Measurements from ENCODE around the gene ABCB11.
"Not testable (repeated sequence)": the region's sequence is repeated elsewhere in the genome, so short reads cannot be mapped to it uniquely, and the experiment has no call there.

The ABCB11 gene

DNA sequence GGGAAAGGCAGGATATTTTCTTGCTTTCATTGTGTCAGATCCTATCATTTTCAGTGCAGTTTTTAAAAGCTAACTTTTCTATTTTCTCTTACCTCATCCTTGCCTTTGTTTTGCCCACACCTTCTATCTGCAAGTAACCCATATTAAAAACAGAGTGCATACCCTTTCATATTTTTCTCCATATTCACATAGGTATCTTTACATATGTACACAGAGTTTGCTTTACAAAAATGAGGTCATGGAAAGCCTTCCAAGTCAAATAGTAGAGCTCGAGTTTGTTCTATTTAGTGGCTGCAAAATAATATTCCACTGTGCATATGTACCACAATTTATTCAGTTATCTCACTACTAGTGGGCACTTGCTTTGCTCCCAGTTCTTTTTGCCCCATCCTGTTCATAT lies 34.3 kb upstream of the ABCB11 start:
- H3K4me3 ChIP-seq (ENCODE audit: control insufficient read depth, low read depth, low read length) = no peak overlapping the region
- no peak for DNase-seq (ENCODE audit: low read depth)
- TF ChIP-seq, protein P1, sequence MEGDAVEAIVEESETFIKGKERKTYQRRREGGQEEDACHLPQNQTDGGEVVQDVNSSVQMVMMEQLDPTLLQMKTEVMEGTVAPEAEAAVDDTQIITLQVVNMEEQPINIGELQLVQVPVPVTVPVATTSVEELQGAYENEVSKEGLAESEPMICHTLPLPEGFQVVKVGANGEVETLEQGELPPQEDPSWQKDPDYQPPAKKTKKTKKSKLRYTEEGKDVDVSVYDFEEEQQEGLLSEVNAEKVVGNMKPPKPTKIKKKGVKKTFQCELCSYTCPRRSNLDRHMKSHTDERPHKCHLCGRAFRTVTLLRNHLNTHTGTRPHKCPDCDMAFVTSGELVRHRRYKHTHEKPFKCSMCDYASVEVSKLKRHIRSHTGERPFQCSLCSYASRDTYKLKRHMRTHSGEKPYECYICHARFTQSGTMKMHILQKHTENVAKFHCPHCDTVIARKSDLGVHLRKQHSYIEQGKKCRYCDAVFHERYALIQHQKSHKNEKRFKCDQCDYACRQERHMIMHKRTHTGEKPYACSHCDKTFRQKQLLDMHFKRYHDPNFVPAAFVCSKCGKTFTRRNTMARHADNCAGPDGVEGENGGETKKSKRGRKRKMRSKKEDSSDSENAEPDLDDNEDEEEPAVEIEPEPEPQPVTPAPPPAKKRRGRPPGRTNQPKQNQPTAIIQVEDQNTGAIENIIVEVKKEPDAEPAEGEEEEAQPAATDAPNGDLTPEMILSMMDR (conservative IDR thresholded peaks at IDR 0.05; ENCODE audit: control insufficient read depth, insufficient read depth, low read depth, low read length) = no peak

DNA sequence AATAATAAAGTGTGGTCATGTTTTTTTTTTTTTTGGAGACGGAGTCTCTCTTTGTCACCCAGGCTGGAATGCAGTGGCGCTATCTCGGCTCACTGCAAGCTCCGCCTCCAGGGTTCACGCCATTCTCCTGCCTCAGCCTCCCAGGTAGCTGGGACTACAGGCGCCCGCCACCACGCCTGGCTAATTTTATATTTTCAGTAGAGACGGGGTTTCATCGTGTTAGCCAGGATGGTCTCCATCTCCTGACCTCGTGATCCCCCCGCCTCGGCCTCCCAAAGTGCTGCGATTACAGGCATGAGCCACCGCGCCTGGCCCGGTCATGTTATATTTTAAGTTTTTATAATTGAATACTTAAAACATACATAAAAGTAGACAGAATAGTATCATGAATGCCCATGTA lies 33.1 kb upstream of the ABCB11 start:
- H3K4me3 ChIP-seq (ENCODE audit: control insufficient read depth, low read depth, low read length); DNase-seq (ENCODE audit: low read depth): not testable (repeated sequence)

DNA sequence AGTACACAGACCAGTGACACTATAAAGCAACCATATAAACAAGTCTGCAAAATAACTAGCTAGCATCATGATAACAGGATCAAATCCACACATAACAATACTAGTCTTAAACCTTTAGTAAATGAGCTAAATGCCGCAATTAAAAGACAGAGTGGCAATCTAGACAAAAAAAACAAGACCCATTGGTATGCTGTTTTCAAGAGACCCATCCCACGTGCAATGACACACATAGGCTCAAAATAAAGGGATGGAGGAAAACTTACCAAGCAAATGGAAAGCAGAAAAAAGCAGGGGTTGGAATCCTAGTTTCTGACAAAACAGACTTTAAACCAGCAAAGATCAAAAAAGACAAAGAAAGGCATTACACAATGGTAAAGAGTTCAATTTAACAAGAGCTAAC lies 23.5 kb upstream of the ABCB11 start:
- not testable (repeated sequence) for DNase-seq (ENCODE audit: low read depth); H3K4me3 ChIP-seq (ENCODE audit: control insufficient read depth, low read depth, low read length)

DNA sequence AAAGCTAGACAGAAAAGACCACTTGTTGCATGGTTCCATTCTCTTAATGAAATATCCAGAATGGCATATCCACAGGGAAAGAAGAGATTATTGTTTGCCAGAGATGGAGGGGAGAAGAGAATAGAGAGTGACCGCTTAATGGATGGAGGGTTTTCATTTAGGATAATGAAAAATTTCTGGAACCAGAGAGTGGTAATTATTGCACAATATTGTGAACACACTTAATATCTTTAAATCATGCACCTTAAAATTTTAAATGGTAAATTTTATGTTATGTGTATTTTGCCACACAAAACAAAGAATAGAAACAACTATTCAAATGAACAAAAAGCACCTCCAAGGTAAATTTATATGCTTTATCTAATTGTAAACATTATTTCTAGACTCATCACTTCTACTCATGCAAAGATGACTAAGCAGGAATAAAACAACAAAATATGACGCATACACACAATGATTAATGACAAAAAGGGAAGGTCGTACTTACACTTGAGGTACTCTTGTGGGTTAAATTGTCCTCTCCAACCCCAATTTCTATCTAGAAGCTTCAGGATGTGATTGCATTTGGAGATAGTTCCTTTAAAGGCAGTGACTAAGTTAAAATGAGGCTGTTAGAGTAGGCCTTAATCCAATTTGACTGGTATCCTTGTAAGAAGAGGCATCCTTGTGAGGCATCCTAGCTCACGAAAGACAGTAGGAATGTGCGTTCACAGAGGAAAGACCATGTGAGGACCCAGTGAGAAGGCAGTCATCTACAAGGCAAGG lies 19.5 kb upstream of the ABCB11 start:
- TF ChIP-seq, protein P1 (conservative IDR thresholded peaks at IDR 0.05; ENCODE audit: control insufficient read depth, insufficient read depth, low read depth, low read length) = no peak
- DNase-seq (ENCODE audit: low read depth) = peak; percentile 45
- H3K4me3 ChIP-seq (ENCODE audit: control insufficient read depth, low read depth, low read length) = no peak overlapping the region

DNA sequence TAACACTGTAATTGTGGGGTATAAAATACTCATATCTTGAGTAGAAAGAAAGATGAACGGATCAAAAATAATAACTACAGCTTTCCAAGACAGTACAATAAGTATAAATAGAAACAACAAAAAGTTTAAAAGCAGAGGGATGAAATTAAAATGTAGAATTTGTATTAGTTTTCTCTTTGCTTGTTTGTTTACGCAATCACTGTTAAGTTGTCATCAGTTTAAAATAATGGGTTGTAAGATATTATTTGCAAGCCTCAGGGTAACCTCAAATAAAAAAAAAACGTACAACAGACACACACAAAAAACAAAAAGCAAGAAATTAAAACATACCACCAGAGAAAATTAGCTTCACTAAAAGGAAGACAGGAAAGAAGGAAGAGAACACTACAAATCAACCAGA lies 18.0 kb upstream of the ABCB11 start:
- no peak overlapping the region for H3K4me3 ChIP-seq (ENCODE audit: control insufficient read depth, low read depth, low read length)
- DNase-seq (ENCODE audit: low read depth) = no peak
- TF ChIP-seq, protein P1 (conservative IDR thresholded peaks at IDR 0.05; ENCODE audit: control insufficient read depth, insufficient read depth, low read depth, low read length) = no peak

DNA sequence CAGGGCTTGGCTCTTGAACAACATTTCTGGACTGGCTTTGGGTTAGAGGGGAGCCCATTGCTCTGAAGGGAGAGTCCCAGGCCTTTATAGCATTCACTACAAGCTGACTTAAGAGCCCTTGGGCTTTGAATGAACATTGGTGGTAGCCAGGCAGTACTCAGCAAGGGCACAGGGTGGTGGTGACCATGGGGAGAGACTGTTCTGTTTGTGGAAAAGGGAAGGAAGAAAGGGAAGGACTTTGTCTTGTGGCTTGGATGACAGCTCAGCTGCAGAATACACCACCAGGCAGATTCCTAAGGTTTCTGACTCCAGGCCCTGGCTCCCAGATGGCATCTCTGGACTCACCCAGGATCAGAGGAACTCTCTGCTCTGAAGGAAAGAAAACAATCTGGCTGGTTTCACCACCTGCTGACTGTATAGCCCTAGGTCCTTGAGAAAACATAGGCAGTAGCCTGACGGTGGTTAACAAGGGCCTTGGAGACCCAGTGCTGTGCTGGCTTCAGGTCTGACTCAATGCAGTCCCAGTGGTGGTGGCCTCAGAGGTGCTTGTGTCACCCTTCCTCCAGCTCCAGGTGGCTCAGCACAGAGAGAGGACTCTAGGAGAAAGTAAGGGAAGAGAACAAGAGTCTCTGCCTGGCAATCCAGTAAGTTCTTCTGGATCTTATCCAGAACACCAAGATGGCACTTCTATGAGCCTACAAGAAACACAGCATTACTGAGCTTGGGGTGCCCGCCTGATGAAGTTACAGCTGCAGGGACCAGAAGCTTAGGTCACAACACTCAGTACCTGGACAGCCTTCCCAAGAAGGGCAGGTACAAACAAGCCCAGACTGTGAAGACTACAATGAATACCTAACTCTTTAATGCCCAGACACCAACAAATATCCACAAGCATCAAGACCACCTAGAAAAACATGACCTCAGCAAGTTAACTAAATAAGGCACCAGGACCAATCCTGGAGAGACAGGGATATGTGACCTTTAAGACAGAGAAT lies 16.4 kb upstream of the ABCB11 start:
- TF ChIP-seq, protein P1 (conservative IDR thresholded peaks at IDR 0.05; ENCODE audit: control insufficient read depth, insufficient read depth, low read depth, low read length) = no peak
- no peak overlapping the region for H3K4me3 ChIP-seq (ENCODE audit: control insufficient read depth, low read depth, low read length)
- DNase-seq (ENCODE audit: low read depth) = no peak

DNA sequence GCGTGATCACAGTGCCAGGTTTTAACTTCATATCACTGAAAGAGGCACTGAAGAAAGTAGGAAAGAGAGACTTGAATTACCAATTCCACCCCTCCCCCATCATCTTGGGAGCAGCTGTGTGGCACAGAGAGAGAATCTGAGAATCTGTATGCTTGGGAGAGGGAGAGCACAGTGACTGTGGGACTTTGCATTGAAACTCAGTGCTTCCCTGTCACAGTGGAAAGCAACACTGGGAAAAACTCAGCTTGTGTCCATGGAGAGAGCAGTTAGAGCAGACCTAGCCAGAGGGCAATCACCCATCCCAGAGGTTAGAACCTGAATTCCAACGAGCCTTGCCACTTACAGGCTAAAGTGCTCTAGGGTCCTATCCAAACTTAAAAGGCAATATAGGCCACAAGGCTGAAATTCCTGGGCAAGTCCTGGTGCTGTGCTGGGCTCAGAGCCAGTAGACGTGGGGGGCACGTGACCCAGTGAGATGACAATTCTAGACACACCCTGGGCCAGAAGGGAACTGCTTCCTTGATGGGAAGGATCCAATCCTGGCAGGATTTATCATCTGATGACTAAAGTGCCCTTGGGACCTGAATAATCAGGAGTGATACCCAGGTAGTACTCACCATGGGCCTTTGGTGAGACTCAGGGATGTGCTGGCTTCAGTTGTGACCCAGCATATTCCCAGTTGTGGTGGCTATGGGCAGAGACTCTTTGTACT lies 15.5 kb upstream of the ABCB11 start:
- no peak for DNase-seq (ENCODE audit: low read depth)
- H3K4me3 ChIP-seq (ENCODE audit: control insufficient read depth, low read depth, low read length) = no peak overlapping the region
- TF ChIP-seq, protein P1 (conservative IDR thresholded peaks at IDR 0.05; ENCODE audit: control insufficient read depth, insufficient read depth, low read depth, low read length) = no peak
